HG03060 (cell line): ENCODE results near the gene PRRC2B.

Source experiments
- ATAC-seq: cut with Tn5 transposase; IDR thresholded peaks from one replicate; pipeline ENCODE4 v1.9.1; 2021; ENCODE audit warnings: low read depth, moderate number of reproducible peaks; ENCODE audit not compliant: unreplicated experiment

Gene PRRC2B

GRCh38 chr9:131406563-131407436, 12.9 kb downstream of the PRRC2B start:
- no peak for ATAC-seq

DNA sequence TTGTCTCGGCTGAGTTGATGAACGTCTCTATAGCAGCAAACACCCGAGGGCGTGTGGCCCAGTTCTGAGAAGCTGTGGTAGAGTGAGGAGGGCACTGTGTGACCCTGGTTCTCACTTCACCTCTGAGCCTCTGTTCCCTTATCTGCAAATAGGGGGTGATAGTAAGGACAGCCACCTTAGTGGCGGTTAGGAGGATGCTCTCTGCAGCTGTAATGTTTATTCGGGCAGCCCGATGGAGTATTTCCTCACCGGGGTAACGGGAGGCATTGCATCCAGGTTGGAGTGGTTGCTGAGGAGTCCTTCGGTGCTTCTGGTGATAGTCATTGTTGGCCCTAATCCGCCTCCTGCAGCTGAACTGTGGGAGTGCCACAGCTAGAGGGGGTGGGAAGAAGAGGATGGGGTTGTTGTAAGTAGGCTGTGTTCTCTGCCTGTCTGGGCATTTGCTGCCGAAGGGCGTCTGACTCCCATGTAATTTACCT, 13.9 kb downstream of the PRRC2B start:
- ATAC-seq = no peak

DNA sequence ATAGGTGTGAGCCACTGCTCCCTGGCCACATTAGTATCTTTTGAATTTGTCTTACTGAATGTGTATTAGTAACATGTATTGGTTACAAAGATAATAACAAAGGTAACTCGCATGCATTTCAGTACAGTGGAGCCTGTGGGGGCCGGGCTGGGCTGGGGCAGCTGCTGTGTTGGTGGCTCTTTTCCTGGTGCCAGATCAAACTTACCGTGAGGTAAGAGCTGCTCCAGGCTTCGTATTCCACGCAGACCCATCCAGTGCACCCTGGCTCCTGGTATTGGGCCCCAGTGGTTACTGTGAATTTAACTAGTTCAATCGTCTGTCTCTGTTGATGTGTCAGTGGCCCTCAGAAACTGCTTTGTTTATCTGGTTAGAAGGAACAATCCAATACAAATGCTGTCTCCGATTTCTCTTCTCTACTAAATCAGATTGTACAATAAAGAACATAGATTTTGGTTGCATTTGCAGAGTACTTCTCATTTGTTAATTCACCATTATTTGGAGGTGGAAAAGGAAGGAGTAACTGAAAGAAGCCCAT, 15.6 kb downstream of the PRRC2B start:
- no peak for ATAC-seq

DNA sequence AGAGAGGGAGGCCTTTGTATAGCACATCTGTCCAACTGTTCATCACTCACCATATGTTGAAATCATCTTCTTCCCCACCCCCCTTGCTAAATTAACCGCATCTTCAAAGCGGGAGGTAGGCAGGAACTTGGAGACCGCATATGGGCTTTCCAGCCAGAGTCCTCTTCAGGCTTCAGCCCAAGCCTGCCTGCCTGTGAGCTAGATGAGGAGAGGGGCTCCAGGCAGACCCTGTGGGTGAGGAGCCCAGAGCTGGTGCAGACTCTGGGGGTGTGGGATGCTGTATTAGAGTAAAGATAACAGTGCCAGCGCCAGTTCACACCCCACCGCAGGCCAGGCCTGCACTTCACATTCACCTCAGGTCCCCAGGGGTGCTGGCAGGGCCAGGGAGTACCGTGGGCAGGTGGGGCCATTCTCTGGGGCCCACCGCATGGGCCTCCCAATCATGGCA, 16.2 kb downstream of the PRRC2B start:
- ATAC-seq = no peak

DNA sequence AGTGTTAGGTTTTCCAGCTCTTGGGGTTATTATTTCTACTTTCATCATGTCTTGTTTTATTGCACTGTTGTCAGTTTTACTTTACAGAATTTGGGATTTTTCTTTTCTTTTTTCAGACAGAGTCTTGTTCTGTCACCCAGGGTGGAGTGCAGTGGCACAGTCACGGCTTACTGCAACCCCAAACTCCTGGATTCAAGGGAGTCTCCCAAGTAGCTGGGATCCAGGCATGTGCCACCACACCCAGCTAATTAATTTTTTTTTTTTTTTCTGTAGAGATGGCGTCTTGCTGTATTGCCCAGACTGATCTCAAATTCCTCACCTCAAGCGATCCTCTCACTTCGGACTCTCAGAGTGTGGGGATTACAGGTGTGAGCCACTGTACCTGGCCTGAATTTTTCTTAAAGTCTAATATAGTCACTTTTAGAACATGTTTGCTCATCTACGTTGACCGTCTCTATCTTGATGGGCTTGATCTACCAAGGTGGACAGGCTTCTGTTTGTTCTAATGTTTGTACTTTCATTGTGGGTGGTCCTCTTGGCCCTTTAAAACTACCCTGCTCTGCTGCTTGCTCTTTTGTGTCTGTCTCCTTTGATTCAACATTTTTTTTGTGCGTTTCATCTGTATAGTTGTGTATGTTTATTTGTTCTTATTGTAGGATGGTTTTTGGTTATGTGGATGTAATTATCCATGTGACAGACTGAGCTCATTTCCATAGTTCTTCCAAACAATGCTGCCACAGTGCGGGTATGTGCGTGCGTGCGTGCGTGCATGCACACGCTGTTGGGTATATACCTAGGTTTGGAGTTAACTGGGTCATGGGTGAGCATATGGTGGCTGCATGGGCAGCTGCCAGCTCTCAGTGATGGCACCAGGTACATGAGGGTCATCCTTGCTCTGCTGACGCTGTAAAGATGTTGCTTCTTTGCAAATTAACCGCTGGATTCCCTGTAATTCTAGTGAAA, 18.1 kb downstream of the PRRC2B start:
- ATAC-seq = no peak

DNA sequence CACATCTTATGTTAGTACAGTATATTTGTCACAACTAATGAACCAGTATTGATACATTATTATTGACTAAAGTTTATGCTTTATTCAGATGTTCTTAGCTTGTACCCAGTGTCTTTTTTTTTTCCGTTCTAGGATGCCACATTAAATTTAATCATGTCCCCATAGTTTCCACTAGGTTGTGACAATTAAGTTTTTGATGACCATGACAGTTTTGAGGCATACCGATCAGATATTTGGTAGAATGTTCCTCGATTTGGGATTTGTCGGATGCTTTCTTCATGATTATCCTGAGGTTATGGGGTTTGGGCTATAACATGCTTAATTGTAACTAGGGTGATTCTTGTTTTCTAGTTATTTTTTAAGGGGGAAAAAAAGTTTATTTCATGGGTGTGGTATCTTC, 22.6 kb downstream of the PRRC2B start:
- no peak for ATAC-seq

DNA sequence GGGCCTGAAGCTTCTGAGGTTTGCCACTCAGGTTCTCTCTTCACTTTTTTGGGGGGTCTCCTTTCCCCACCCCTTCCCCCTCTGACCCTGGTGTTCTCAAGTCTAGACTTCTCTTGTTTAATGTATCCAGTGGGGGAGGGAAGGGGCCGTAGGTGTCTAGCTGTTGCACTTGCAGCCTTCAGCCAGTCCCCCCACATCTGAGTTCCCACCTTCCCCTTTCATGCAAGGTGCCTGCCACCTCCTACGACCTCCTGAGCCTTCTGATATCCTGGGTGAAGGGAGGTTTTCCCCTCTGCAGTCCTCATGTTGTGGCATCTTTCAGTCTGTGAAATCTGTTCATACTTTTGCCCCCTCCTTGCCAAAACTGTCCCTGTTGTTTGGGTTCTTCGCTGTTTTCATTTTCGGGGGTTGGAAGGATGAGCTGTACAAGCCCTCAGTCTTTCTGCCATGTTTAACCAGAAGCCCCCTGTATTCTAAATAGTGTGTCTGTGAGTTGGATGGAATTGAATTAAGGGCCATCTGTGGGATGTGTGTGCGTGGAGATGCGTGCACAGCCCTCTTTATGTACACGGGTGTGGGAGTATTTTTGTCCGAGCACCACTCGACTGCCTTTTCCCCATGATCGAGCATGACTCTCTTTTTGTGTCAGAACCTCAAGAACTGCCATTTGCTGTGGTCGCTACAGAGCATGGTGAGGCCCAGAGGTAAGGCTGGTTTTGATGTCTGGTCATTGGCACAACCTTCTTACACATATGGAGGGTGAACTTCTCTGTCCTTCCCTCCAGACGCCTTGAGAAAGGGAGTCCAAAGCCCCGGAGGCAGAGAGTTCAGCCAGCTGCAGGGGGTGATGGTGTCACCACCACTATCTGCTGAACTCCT, 23.6 kb downstream of the PRRC2B start:
- no peak for ATAC-seq

GRCh38 chr9:131418143-131419025, 24.5 kb downstream of the PRRC2B start:
- ATAC-seq = no peak

DNA sequence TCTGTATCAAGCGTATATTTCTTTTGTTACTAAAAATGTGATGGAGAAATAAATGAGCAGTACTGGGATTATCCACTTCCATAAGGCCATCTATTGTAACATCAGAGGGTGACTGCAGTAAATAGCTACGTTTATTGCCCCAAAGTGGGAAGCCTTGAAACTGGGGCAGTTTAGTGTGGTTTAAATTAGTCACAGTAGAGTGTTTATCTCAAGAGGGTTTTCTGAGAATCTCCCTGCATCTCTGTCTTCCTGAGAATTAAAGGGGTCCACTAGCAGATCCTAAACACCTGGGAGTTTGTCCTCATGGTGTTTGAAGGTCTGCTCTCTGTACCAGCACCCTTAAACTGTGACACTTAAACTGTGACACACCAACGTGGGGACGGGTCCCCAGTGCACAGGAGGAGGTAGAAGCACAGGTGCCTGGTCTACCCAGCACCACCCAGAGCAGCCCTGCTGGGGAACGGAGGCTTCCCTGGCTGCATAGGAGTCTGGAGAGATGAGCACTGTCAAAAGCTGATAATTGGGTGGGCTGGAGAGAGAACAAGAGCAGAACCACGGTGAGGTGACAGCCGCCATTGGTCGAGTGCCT, 25.2 kb downstream of the PRRC2B start:
- ATAC-seq = no peak

DNA sequence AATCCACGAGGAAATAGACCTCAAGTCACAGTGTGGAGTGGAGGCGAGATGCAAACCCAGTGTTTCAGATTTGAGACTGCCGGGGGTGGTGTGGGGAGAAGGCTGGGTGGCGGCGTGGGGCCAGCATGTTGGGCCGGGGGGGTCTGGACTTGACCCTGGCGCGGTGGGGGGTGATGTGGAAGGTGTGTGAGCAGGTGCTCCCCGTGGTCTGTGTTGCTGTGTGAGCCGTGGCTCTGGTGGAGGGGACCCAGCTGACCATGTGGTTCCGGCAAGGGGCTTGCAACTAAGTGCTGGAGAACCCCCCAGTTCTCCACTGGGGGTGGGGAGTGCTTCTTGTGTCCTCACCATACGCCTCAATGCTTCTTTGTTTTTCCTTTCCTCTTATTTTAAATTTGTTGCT, 25.8 kb downstream of the PRRC2B start:
- no peak for ATAC-seq

GRCh38 chr9:131420980-131421624, 27.2 kb downstream of the PRRC2B start:
- ATAC-seq = no peak

DNA sequence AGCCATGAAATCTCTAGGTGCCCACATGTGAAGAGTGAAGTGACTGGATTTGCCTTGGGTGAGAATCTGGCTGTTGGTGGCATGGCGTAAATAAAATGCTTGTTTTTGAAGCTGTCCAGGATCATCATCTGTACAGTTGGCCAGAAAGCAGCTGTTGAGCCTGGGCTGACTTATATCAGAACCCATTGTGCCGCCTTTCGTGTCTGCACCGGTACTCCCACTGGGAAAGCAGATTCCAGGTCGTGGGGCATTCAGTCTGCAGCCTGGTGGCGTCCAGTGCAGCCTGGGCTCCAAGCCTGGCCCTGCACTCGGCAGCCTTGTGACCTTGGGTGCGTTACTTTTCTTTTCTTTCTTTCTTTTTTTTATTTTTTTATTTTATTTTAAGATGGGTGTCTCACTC, 27.8 kb downstream of the PRRC2B start:
- ATAC-seq = no peak

- no peak for ATAC-seq
Observed at GRCh38 chr9:131422241-131422792, 28.4 kb downstream of the PRRC2B start.

DNA sequence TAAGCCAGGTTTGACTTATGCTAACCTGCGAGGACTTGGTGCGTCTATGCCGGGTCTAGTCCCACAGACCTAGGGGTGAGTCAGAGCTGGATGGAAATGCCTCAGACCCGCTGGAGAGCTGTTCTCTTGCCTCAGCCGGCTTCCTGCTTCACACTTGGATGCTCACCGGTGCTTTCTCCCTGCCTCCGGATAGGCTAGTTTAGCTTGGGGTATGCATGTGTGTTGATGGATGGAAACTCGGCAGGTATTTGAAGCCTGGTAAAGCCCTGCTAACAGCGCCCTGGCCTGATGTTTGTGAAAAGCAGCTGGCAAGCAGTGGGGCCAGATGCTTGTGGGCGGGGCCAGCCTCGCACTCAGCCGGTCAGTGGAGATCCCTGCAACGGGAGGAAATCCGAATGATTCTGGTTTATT, 29.3 kb downstream of the PRRC2B start:
- no peak for ATAC-seq

DNA sequence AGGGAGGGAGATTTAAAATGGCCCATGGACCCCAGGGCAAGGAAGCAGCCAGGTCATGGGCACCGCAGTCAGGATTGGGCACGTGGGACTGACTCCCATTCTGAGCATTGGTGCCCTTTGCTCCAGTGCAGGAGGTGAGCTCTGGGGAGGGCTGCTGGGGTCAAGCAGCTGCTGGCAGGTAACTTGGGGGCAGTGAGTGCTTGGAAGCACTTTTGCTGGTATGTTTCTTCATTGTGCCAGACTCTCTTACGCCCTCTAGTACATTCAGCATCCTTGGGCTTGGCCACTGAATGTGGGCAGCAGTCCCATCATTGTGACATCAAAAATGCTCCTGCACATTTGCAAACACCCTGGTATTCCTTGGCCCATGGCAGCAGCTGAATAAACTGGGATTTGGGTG, 32.7 kb downstream of the PRRC2B start:
- no peak for ATAC-seq

GRCh38 chr9:131429121-131430012, 35.5 kb downstream of the PRRC2B start:
- ATAC-seq = no peak

- ATAC-seq = no peak
Observed at GRCh38 chr9:131432050-131432449, 38.2 kb downstream of the PRRC2B start.
